Activated CD4-positive, alpha-beta T cell treated with anti-CD3 and anti-CD28 coated beads, Interleukin-2, amount 50 U/mL, for 16 hours (primary cell): ENCODE results near the gene SLC2A13.

ENCODE experiments used
- DNase-seq: peaks from one replicate; pipeline ENCODE4 v3.0.0-alpha.2; 2020

SLC2A13 gene

GRCh38 chr12:39713552-39713951 is 392.3 kb downstream of the SLC2A13 start:
- no peak for DNase-seq

GRCh38 chr12:39712334-39712733 is 393.5 kb downstream of the SLC2A13 start:
- DNase-seq, result no peak
